22Rv1 (cell line): ENCODE measurements around the gene WDR77.

Experiments used
- ZFX ChIP-seq: fragments of 450-650 bp; IDR thresholded peaks from 2 replicates; pipeline ENCODE4 v1.6.1; 2017; ENCODE audit warnings: antibody characterized with exemption, borderline replicate concordance
- TF ChIP-seq, protein P1 (sequence below): fragments of 450-650 bp; IDR thresholded peaks from 2 replicates; pipeline ENCODE4 v1.5.1; 2017; ENCODE audit warnings: mild to moderate bottlenecking

DNA sequence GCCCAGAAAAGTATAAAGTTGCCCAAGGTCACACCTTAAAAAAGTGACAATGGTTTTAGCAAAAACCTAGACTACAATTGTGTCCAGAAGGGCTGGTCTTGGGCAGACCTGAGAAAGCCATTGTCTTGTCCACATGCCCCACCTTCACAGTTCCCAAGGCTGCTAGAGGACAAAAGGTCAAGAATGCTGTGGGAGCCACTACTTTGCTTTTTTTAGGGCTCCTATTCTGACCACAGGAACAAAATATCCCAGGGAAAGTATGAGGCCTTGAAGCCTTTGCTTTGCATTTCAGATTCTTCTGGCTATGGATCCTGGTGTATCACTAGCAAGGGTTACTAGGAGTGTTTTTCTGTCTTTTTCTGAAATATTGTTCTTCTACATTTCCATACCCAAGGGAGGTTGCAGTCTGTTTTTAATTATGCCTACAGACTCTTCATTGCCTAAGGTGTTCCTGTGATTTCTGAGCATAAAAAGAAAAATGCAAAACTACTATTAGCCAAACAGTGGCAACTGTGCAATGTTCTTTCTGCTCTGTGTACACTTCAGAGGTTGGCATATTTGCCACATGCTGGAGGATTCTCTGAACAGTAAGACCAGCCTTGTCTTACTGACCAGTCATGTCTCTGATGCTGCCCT is 35.5 kb upstream of the WDR77 start:
- TF ChIP-seq, protein P1, sequence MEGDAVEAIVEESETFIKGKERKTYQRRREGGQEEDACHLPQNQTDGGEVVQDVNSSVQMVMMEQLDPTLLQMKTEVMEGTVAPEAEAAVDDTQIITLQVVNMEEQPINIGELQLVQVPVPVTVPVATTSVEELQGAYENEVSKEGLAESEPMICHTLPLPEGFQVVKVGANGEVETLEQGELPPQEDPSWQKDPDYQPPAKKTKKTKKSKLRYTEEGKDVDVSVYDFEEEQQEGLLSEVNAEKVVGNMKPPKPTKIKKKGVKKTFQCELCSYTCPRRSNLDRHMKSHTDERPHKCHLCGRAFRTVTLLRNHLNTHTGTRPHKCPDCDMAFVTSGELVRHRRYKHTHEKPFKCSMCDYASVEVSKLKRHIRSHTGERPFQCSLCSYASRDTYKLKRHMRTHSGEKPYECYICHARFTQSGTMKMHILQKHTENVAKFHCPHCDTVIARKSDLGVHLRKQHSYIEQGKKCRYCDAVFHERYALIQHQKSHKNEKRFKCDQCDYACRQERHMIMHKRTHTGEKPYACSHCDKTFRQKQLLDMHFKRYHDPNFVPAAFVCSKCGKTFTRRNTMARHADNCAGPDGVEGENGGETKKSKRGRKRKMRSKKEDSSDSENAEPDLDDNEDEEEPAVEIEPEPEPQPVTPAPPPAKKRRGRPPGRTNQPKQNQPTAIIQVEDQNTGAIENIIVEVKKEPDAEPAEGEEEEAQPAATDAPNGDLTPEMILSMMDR: no peak
- TF ChIP-seq ZFX: no peak
